ENCODE measurements around the gene PRM3.

GRCh38 chr16:11300560-11300892 lies 27.1 kb upstream of the PRM3 start:
- TF ChIP-seq, protein P1, sequence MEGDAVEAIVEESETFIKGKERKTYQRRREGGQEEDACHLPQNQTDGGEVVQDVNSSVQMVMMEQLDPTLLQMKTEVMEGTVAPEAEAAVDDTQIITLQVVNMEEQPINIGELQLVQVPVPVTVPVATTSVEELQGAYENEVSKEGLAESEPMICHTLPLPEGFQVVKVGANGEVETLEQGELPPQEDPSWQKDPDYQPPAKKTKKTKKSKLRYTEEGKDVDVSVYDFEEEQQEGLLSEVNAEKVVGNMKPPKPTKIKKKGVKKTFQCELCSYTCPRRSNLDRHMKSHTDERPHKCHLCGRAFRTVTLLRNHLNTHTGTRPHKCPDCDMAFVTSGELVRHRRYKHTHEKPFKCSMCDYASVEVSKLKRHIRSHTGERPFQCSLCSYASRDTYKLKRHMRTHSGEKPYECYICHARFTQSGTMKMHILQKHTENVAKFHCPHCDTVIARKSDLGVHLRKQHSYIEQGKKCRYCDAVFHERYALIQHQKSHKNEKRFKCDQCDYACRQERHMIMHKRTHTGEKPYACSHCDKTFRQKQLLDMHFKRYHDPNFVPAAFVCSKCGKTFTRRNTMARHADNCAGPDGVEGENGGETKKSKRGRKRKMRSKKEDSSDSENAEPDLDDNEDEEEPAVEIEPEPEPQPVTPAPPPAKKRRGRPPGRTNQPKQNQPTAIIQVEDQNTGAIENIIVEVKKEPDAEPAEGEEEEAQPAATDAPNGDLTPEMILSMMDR (IDR thresholded peaks at IDR 0.05) = no peak
- TF ChIP-seq POLR2A (IDR thresholded peaks at IDR 0.05) (no peak), POLR2AphosphoS5 (IDR thresholded peaks at IDR 0.05) (no peak), EP300 (IDR thresholded peaks at IDR 0.05) (no peak)

Measured in suprapubic skin (tissue), 4 donors.